Stimulated activated CD8-positive, alpha-beta memory T cell treated with anti-CD3 and anti-CD28 coated beads, Interleukin-7, amount 100 ng/mL, for 48 hours (primary cell): Measurements from ENCODE around the gene CENATAC.
"Not testable (repeated sequence)": the region's sequence is repeated elsewhere in the genome, so short reads cannot be mapped to it uniquely, and the experiment has no call there.

Experiments
- DNase-seq, 2 donors: peaks; one replicate each; pipeline ENCODE4 v3.0.0-alpha.2; 2020; ENCODE audit warnings: low read depth in 1 of 2; ENCODE audit errors: extremely low read depth in 1 of 2

The CENATAC gene

GRCh38 chr11:119025978-119026766 lies 28.2 kb downstream of the CENATAC start:
- DNase-seq = no peak

DNA sequence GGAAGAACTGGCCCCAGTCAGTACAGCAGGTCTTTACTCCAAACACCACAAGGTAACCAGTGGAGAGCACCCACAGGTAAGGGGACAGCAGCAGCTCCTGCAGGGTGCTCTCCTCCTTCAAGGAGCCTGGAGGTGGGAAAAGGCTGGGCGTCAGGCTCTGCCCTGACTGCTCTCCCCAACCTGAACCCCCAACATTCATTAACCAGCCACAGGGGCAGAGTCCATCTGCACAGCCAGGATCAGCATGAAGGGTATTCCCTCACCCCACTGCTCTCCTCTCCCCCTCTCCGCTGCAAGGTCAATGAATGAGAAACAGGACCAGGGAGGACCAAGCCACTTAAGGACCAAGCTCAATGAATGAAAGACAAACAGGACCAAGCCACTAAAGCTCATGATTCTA lies 29.0 kb downstream of the CENATAC start:
- DNase-seq = no peak

- DNase-seq = no peak
Measured at GRCh38 chr11:119027561-119028345, 29.8 kb downstream of the CENATAC start.

GRCh38 chr11:119028346-119029068 lies 30.6 kb downstream of the CENATAC start:
- no peak for DNase-seq

DNA sequence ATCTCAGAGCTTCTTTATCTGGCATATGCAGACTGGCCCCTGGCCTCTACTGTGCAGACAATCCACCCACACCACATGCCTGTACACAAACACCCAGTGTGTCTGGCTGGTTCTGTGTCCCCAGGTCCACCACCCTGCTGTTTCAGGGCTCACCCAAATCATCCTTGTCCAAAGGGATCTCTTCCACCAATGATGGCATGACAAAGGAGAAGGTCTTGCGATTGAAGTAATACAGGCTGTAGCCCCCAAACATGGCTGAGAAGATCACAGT lies 31.1 kb downstream of the CENATAC start:
- no peak for DNase-seq

- DNase-seq = peak; percentile 9 to 16
Measured at GRCh38 chr11:119029340-119030028, 31.5 kb downstream of the CENATAC start.

GRCh38 chr11:119030029-119030328 lies 32.0 kb downstream of the CENATAC start:
- no peak for DNase-seq

- DNase-seq = peak; percentile 98
Measured at GRCh38 chr11:119030329-119031047, 32.5 kb downstream of the CENATAC start, which contains the start of gene SLC37A4. TSS of gene SLC37A4 (minus strand) at chr11:119030877.

GRCh38 chr11:119031912-119032280 lies 34.0 kb downstream of the CENATAC start:
- no peak for DNase-seq

DNA sequence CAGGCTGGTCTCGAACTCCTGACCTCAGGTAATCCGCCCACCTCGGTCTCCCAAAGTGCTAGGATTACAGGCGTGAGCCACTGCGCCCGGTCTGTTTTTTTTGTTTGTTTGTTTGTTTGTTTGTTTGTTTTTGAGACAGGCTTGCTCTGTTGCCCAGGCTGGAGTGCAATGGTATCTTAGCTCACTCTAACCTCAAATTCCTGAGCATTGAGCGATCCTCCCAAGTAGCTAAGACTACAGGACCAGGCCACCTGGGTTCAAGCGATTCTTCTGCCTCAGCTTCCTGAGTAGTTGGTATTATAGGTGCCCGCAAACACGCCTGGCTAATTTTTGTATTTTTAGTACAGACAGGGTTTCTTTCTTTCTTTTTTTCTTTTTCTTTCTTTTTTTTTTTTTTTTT lies 35.5 kb downstream of the CENATAC start:
- not testable (repeated sequence) for DNase-seq

DNA sequence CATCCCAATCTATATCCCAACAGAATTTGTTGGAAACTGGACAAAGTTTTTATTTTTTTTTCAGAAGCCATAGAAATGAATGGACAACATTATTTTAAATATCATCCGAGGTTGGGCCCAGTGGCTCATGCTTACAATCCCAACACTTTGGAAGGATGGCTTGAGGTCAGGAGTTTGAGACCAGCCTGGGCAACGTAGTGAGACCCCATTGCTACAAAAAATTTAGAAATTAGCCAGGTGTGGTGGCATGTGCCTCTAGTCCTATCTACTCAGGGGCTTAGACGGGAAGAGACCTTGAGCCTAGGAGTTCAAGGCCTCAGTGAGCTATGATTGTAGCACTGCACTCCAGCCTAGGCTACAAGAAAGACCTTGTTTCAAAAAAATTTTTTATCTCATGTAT lies 36.9 kb downstream of the CENATAC start:
- no peak for DNase-seq

GRCh38 chr11:119038884-119039283 lies 40.9 kb downstream of the CENATAC start:
- no peak for DNase-seq

DNA sequence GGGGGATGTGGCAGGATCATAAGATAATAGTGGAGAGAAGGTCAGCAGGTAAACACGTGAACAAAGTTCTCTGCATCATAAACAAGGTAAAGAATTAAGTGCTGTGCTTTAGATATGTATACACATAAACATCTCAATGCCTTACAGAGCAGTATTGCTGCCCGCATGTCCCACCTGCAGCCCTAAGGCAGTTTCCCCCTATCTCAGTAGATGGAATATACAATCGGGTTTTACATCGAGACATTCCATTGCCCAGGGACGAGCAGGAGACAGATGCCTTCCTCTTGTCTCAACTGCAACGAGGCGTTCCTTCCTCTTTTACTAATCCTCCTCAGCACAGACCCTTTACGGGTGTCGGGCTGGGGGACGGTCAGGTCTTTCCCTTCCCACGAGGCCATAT lies 41.5 kb downstream of the CENATAC start:
- not testable (repeated sequence) for DNase-seq

- DNase-seq = no peak
Measured at GRCh38 chr11:119041821-119042514, 44.0 kb downstream of the CENATAC start.

GRCh38 chr11:119042927-119043326 lies 45.0 kb downstream of the CENATAC start:
- DNase-seq = no peak

GRCh38 chr11:119044708-119045107 lies 46.8 kb downstream of the CENATAC start:
- DNase-seq = no peak

DNA sequence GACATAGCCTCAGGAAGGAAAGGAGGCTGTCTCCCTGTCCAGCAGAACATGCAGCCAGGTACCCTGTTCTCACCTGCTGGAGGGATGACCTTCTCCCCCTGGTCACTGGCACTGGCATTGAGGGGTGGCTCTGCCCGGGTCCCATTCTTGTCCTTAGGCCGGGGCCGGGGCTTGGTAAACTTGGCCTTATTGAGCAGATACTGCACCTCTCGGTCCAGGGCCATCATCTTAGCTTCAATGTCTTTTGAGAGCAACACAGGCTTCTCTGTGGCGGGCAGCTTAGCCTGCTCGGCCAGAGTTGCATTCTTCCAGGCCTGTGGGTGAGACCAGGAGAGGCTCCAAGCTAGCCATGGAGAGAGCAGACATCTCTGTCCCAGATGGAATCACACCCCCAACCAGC lies 48.6 kb downstream of the CENATAC start:
- DNase-seq = no peak

- DNase-seq = peak in 1 of 2 donors; percentile 25
Measured at GRCh38 chr11:119047205-119047604, 49.3 kb downstream of the CENATAC start.

DNA sequence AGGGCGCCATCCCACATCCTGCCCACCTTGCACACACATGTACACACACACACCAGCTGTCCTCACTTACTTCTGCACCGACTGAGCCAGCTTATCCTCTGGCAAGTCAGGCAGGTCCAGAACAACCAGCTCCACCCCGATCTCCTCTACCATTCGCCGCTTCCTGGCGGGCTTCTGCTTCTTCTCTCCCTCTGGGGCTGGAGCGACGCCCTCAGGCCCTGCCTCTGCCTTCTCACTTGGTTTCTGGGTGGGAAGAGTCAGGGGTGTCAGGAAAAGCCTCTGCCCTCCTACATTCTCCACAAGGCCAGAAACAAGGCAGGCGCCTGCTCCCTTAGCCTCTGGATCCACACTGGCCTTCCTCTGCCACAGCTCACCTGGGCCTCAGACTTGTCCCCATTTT lies 50.7 kb downstream of the CENATAC start:
- no peak for DNase-seq

GRCh38 chr11:119049081-119049480 lies 51.1 kb downstream of the CENATAC start:
- DNase-seq = no peak
